Testis (tissue), 2 donors: Measurements from ENCODE around the gene SCG3.

Experiments used
- POLR2A ChIP-seq: fragments of 450-650 bp; IDR thresholded peaks from one replicate; pipeline ENCODE4 v1.6.1; 2017; ENCODE audit warnings: antibody characterized with exemption, mild to moderate bottlenecking, moderate library complexity
- TF ChIP-seq, protein P1 (sequence below), 3 experiments: fragments of 450-650 bp in 2 of 3; fragments of 200-600 bp in 1 of 3; sonication (generic) in 1 of 3; IDR thresholded peaks; one replicate each; pipeline ENCODE4 v1.5.1; 2016 to 2019; ENCODE audit warnings: antibody characterized with exemption in 3 of 3, mild to moderate bottlenecking in 2 of 3, moderate library complexity in 1 of 3

- TF ChIP-seq, protein P1, sequence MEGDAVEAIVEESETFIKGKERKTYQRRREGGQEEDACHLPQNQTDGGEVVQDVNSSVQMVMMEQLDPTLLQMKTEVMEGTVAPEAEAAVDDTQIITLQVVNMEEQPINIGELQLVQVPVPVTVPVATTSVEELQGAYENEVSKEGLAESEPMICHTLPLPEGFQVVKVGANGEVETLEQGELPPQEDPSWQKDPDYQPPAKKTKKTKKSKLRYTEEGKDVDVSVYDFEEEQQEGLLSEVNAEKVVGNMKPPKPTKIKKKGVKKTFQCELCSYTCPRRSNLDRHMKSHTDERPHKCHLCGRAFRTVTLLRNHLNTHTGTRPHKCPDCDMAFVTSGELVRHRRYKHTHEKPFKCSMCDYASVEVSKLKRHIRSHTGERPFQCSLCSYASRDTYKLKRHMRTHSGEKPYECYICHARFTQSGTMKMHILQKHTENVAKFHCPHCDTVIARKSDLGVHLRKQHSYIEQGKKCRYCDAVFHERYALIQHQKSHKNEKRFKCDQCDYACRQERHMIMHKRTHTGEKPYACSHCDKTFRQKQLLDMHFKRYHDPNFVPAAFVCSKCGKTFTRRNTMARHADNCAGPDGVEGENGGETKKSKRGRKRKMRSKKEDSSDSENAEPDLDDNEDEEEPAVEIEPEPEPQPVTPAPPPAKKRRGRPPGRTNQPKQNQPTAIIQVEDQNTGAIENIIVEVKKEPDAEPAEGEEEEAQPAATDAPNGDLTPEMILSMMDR (IDR thresholded peaks at IDR 0.05): no peak
- TF ChIP-seq POLR2A: no peak
Measured at GRCh38 chr15:51681303-51681963, at the start of gene SCG3.
